ENCODE measurements around the gene PC. TPM values are rescaled to one million over a fixed set of nuclear protein-coding genes. Genes with fewer than 3 reads are reported as not detected.

Gene PC
- total RNA-seq, 1 donor from 2014 or later: 47.4 TPM

DNA sequence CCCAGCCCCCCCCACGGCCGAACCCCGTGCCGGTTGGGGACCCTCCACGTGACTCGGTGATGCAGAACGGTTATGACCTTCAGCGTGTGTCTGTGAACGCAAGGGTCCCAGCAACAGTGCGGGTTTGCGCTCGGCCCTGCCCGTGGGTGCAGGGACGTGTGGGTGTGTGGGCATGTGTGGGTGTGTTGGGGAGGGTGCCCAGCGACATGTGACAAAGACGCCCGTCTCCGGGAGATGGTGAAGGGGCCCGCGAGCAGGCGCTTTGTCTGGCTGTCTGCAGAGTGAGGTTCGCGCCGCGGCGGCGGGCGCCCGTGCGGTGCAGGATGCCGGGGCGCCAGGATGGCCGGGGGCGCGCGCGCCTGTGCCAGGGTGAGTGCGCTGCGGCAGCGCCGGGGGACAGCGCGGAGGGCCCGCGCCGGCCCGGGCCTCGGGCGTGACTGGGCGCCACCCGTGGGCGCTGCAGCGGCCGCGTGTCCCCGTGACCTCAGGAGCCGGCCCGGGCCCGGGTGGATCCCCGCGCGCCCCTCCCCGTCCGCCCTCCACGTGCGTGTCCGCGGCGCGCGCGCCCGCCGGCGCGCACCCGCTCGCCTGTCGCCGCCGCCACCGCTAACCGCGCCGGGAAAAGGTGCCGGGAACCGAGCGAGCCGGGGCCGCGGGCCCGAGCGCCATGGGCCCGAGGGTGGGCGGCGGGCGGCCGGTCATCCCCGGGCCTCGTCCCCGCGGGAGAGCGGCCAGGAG lies 101.5 kb downstream of the PC start, which contains the start of gene LRFN4:
Gene LRFN4 (plus strand): TSS at position 569 of the 738 bp plus-strand sequence. CDS start 681 bp downstream, outside the sequence.
- Mint-ChIP-seq H3K36me3 (ENCODE audit: unreplicated experiment) (no peaks in the 10 kb centered on the region), H3K4me3 (ENCODE audit: unreplicated experiment) (peak within 1 kb of the TSS; percentile 90), H3K27me3 (ENCODE audit: unreplicated experiment) (peaks cover 19% of the 10 kb centered on the region), H3K4me1 (ENCODE audit: low read depth, unreplicated experiment) (peaks cover 5% of the 10 kb centered on the region), H3K27ac (ENCODE audit: unreplicated experiment) (peak within 1 kb of the TSS; percentile 95), H3K9me3 (ENCODE audit: unreplicated experiment) (peaks cover 20% of the 10 kb centered on the region)
- TF ChIP-seq, protein P1, sequence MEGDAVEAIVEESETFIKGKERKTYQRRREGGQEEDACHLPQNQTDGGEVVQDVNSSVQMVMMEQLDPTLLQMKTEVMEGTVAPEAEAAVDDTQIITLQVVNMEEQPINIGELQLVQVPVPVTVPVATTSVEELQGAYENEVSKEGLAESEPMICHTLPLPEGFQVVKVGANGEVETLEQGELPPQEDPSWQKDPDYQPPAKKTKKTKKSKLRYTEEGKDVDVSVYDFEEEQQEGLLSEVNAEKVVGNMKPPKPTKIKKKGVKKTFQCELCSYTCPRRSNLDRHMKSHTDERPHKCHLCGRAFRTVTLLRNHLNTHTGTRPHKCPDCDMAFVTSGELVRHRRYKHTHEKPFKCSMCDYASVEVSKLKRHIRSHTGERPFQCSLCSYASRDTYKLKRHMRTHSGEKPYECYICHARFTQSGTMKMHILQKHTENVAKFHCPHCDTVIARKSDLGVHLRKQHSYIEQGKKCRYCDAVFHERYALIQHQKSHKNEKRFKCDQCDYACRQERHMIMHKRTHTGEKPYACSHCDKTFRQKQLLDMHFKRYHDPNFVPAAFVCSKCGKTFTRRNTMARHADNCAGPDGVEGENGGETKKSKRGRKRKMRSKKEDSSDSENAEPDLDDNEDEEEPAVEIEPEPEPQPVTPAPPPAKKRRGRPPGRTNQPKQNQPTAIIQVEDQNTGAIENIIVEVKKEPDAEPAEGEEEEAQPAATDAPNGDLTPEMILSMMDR (IDR thresholded peaks at IDR 0.05; ENCODE audit: partially characterized antibody, unreplicated experiment): no peak
- peak; percentile 65 for DNase-seq

DNA sequence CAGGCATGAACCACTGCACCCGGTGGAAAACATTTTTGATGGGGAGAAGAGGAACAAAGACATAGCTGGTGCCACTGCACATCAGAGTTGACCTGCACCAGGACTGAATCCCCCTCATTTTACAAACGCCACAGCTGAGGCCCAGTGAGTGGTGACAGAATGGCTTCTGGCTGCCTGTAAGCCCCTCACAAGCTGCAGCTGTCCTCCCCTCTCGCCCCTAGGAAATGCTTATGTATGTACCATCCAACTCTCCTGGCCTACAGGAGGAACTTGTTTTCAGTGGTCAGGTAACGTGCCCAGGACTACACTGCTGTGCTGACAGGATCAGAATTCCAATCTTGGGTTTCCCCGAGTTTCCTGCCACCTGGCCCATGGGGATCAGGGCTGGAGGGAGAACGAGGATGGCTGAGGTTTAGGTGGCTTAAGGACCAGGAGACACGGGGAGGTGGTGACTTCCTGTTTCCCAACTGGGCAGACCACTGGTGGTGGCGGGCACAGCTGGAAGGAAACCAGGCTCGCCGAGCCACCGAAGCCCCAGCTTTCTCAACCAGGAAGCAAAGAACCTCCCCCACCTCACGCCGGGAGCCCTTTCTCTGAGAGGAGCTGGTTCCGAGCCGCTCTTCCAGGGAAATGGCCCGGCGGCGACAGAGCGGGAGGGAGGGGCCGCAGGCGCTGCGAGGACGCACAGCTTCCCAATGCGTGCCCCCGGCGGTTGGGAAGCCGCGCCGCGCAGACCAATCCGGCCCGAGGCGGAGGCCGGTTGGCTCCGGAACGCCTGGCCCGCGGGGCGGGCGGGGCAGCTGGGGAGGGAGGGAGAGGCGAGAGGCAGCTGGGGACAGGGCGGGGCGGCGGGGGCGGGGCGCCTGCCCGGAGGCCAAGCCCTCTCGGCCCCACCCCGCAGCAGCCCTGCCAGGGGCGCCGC lies 102.3 kb downstream of the PC start:
- peaks cover 20% of the 10 kb centered on the region for H3K9me3 Mint-ChIP-seq (ENCODE audit: unreplicated experiment)
- H3K27ac Mint-ChIP-seq (ENCODE audit: unreplicated experiment): peak overlapping the region; percentile 95
- H3K4me3 Mint-ChIP-seq (ENCODE audit: unreplicated experiment): peak overlapping the region; percentile 87
- H3K27me3 Mint-ChIP-seq (ENCODE audit: unreplicated experiment): peaks cover 19% of the 10 kb centered on the region
- no peaks in the 10 kb centered on the region for H3K36me3 Mint-ChIP-seq (ENCODE audit: unreplicated experiment)
- DNase-seq: peak; percentile 98
- TF ChIP-seq, protein P1 (IDR thresholded peaks at IDR 0.05; ENCODE audit: partially characterized antibody, unreplicated experiment): no peak
- peaks cover 5% of the 10 kb centered on the region for H3K4me1 Mint-ChIP-seq (ENCODE audit: low read depth, unreplicated experiment)

DNA sequence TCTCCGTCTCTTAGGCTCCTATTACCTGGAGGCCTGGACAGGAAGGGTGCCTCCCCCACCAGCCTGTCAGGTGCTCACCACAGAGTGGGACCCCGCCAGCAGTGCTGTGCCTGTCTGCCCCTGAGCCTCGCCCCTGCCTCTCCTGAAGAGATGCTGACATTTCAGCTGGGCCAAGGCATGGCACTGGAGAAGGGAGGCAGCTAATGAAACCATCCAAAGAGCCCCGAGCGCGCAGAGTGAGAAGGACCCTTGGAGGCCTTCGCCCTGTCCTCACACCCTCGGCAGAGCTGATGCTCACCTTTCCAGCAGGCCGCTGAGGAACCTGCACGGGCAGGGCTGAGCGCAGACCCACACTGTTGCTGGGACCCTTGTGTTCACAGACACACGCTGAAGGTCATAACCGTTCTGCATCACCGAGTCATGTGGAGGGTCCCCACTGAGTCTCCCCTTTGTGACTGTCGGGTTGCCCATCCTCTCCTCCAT lies 103.4 kb downstream of the PC start:
- peaks cover 19% of the 10 kb centered on the region for H3K27me3 Mint-ChIP-seq (ENCODE audit: unreplicated experiment)
- H3K36me3 Mint-ChIP-seq (ENCODE audit: unreplicated experiment): no peaks in the 10 kb centered on the region
- no peak overlapping the region for H3K4me3 Mint-ChIP-seq (ENCODE audit: unreplicated experiment)
- H3K4me1 Mint-ChIP-seq (ENCODE audit: low read depth, unreplicated experiment): peaks cover 5% of the 10 kb centered on the region
- DNase-seq: no peak
- peaks cover 20% of the 10 kb centered on the region for H3K9me3 Mint-ChIP-seq (ENCODE audit: unreplicated experiment)
- peak overlapping the region; percentile 95 for H3K27ac Mint-ChIP-seq (ENCODE audit: unreplicated experiment)
- TF ChIP-seq, protein P1 (IDR thresholded peaks at IDR 0.05; ENCODE audit: partially characterized antibody, unreplicated experiment): no peak

DNA sequence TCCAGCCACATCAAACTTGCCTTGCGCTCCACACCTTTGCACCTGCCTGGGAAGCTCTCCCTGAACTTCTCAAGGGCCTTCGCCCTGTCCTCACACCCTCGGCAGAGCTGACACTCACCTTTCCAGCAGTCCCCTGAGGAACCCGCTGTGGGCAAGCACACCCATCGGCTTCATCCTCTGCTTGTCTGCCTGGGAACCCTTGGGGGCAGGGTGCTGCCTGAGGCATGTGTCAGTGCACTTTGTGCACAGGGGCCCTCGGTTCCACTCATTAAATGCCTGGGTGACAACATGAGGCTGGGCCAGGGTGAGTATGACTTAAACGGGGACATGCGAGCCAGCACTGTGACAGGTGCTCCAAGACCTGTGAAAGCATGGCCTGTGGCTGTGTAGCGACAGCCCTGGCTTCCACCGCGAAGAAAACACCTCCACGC lies 103.9 kb downstream of the PC start:
- Mint-ChIP-seq H3K27ac (ENCODE audit: unreplicated experiment) (no peak overlapping the region), H3K9me3 (ENCODE audit: unreplicated experiment) (peaks cover 20% of the 10 kb centered on the region)
- TF ChIP-seq, protein P1 (IDR thresholded peaks at IDR 0.05; ENCODE audit: partially characterized antibody, unreplicated experiment): no peak

More for the DNA sequence above, 103.9 kb downstream of the PC start:
- peaks cover 19% of the 10 kb centered on the region for H3K27me3 Mint-ChIP-seq (ENCODE audit: unreplicated experiment)
- peak overlapping the region; percentile 20 for H3K4me3 Mint-ChIP-seq (ENCODE audit: unreplicated experiment)
- H3K36me3 Mint-ChIP-seq (ENCODE audit: unreplicated experiment): no peaks in the 10 kb centered on the region
- DNase-seq: no peak
- H3K4me1 Mint-ChIP-seq (ENCODE audit: low read depth, unreplicated experiment): peaks cover 5% of the 10 kb centered on the region

Data from glutamatergic neuron (in vitro differentiated cells).